Measurements from ENCODE around the gene ZNF408.

- TF ChIP-seq EZH2phosphoT487 (IDR thresholded peaks at IDR 0.05; ENCODE audit: borderline replicate concordance) (no peak), CTCF (conservative IDR thresholded peaks at IDR 0.05; ENCODE audit: low read length) (no peak)
Measured at GRCh38 chr11:46674463-46675287, 26.2 kb upstream of the ZNF408 start.
